AG08396 (cell line): Measurements from ENCODE around the gene SORBS2.

ENCODE experiments used
- DNase-seq: peaks from one replicate; pipeline ENCODE4 v3.0.0; 2012; ENCODE audit warnings: low spot score, mixed read lengths

The SORBS2 gene

GRCh38 chr4:185799442-185799841, 12.6 kb downstream of the SORBS2 start:
- no peak for DNase-seq

- no peak for DNase-seq
Observed at GRCh38 chr4:185797596-185798338, 14.2 kb downstream of the SORBS2 start.

DNA sequence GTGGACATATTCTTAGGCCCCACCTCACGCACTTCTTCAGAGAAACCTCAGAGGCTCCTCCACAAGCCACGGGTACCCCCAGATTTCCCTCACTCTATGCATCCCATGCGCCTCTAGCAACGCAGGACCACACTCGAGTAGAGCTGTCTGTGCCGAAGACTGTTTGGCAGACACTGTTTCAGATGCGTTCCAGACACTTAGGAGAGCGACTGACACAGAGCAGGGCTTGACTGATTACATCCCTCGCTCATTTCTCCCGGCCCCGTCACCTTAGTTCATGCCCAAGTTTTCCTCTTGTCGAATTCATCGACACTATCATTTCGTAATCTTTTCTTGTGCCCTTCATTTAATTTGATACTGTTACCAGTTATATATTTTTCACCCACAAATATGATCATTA, 15.0 kb downstream of the SORBS2 start:
- no peak for DNase-seq

- peak; percentile 33 for DNase-seq
Observed at GRCh38 chr4:185796176-185796575, 15.8 kb downstream of the SORBS2 start.

GRCh38 chr4:185794637-185795036, 17.4 kb downstream of the SORBS2 start:
- DNase-seq: no peak

GRCh38 chr4:185793716-185794115, 18.3 kb downstream of the SORBS2 start:
- no peak for DNase-seq

DNA sequence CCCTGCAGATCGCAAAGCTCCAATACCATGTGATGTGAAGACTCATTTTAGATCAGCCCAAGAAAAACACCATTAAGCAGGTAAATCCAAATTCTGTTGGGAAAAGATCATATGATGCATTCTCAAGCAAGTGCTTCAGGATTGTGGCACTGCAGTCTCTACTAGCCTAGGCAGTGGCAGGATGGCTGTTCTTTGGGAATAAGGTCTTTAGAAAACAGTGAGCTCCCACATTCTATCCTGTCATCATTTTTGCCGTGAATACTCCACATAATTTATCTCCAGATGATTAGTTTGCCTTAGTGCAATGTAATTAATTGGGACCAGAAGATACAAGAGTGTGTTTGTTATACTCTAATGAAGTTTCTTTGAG, 18.9 kb downstream of the SORBS2 start:
- DNase-seq: no peak

DNA sequence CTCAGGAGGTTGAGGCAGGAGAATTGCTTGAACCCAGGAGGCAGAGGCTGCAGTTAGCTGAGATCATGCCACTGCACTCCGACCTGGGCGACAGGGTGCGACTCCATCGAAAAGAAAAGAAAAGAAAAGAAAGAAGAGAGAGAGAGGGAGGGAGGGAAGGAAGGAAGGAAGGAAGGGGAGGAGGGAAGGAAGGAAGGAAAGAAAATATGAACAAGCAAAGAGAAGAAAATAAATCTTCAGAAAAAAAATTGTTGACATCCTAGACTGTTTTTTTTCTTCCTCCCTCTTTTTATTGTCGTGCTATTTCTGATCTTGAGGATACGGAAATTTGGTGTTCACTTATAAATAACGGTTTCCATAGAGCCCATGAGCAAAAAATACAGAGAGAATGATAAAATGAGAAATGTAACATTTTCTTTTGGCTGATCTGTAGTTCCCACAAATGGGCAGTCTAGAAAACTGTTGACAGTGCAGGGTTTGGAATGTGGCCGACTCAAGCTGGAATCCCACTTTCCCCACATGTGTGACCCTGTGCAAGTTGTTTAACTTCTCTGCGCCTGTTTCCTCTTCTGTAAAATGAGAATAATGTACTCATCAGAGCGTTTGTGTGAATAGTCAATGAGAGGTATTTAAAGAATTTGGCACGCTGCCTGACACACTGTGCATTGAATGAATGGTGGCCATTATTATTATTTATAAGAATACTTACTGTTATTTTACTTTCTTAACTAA, 19.4 kb downstream of the SORBS2 start:
- DNase-seq: peak; percentile 77

GRCh38 chr4:185787926-185788679, 23.9 kb downstream of the SORBS2 start:
- no peak for DNase-seq

GRCh38 chr4:185786422-185786821, 25.6 kb downstream of the SORBS2 start:
- DNase-seq: no peak

- DNase-seq: no peak
Observed at GRCh38 chr4:185783574-185783973, 28.4 kb downstream of the SORBS2 start.

- no peak for DNase-seq
Observed at GRCh38 chr4:185782523-185782922, 29.5 kb downstream of the SORBS2 start.

- DNase-seq: no peak
Observed at GRCh38 chr4:185781555-185782215, 30.3 kb downstream of the SORBS2 start.

- no peak for DNase-seq
Observed at GRCh38 chr4:185780472-185780871, 31.5 kb downstream of the SORBS2 start.

DNA sequence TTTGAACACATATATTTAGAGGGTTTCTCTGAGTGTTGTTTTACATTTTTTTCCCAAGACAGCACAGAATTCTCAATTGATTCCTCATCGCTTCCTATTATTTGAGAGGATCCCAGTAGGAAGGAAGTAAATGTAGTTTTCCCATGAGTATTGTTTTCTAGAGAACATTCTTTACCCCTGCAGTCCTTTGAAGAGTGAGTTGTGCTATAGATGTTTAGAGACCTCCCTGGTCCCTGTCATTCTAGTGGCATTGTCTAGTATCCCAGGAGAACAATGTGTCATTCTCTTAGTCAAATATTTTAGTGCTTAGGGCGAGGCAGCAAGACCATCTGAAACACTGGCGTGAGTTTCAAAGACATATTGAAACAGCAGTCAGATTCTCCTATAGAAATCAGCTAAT, 32.5 kb downstream of the SORBS2 start:
- DNase-seq: no peak

DNA sequence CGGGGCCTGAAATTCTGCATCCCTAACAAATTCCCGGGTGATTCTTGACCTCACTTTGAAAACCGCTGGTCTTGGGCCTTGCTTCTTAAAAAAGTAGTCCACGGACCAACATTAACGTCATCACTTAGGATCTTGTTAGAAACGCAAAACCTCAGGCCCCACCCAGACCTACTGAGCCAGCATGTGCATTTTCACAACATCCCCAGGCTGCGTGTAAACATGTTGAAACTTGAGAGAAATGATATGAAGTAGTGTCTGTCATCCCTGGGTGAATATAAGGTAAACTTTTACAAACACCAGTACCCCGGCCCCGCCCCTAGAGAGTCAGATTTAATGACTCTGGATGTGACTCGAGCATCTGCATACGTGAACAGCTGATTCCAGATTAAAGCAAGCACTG, 33.7 kb downstream of the SORBS2 start:
- no peak for DNase-seq

DNA sequence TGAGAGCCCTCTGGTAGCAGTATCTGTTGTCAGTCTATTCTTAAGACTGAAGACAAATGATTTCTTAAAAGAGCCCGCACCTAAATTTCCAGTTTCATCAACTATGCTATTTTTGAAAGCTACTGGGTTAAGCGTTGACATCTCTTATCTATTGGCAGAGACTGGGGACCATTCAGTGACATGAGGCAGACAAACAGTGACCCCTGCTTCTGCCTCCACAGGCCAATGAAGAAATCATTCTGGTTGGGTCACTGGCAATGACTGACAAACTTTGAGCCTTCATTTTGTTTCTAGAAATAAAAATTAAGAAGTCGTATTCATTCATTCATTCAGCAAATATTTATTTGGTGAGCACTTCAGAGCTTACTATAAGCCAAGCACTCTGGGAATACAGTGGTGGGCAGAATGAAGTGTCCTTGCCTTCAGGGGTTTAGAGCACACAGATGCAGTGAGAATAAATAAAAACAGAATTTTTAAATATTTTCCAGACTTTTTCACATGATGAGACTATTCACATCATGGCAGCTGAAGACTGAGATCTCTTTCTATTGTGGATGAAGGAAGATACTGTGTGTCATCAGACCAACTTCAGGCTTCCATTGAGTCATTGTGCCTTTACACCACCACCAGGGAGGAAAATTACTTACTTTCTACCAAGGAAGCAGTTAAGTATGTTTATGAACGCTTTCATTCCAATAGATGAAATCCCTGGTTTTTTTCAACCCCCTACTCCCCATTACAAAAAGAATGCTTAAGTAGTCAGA, 36.0 kb downstream of the SORBS2 start:
- no peak for DNase-seq

DNA sequence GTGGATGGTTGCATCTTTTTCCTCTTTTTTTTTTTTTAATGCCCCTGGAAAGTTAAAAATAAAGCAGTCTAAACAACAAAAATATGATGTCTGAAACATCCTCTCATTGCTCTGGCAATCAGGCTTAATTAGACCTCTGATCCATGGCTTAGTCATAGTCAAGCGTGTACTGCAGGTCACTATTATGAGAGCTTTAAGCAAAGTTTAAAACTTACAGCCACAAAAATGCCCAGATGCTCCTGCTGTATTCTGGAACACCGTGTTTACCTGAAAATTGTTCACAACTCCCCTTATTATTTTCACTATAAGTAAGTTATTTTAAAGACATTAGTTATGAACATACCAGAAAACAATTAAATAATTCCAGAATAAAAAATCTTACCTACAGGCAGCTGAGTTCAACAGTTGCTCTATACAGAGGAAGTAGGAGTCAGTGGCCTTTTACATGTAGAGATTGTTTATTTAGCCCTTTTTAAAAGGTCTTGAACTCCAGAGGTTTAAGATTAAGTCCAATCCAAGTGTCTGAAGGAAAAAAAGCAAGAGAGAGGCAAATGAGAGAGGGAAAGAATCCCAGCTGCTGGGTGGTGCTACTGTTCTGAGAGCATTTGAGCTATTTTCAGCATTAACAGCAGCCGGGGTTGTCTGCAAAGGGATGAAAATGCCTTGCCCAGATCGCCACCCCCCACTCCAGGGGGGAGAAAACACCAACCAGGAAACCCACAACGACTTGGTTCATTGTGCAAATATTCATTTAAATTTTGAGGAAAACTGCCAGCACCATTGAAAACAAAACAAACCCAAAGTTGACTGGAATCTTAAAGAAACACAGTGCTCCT, 36.9 kb downstream of the SORBS2 start:
- peak; percentile 45 for DNase-seq

DNA sequence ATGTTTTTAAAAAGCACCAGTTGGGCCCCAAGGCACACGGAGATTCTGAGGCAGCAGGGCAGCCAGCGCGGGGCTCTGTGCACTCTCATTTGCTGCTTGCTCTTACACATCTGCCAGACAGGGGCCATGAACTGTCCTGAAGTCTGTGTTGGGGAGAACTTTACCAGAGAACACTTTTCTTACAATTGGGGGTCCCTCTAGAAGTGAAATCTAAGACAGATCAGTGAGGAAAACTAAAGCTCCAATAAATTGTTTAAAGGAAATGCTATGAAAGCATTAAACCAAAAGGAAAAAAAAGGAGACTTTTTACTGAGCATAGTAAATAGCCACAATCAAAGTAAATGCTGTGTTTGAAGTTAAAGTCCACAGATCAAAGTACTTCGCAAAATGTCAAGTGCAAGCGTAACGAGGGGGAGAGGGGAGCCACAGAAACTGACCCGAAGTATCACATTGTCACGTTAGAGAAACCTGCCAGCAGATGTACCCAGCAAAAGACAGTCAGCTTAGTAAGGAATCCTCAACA, 37.8 kb downstream of the SORBS2 start:
- no peak for DNase-seq

DNA sequence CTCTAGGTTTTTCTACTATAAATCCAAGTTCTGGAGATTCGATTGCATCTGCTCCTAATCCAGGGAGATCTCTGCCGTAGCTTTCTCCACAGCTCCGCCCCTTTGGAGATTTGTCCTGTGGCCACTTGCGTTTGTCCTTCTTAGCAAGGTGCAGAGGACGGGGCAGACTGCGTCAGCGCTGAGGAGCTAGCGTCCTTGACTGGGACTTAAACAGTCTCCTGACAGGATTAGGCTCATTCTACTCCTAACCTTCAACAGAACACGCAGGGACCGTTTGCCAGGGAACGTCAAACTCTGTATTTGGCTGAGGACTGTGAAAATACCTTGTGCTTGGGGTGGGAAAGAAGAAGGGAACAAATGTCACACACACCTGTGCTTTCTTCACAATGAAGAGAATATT, 38.6 kb downstream of the SORBS2 start:
- no peak for DNase-seq
